Measurements from ENCODE around the gene ALDH1L1.

ALDH1L1 gene

GRCh38 chr3:126180477-126181397 is at the start of gene ALDH1L1:
TSS of gene ALDH1L1 (minus strand) at chr3:126180586. CDS start at chr3:126160979, 19,607 bp downstream.
- DNase-seq = peak; percentile 84

DNA sequence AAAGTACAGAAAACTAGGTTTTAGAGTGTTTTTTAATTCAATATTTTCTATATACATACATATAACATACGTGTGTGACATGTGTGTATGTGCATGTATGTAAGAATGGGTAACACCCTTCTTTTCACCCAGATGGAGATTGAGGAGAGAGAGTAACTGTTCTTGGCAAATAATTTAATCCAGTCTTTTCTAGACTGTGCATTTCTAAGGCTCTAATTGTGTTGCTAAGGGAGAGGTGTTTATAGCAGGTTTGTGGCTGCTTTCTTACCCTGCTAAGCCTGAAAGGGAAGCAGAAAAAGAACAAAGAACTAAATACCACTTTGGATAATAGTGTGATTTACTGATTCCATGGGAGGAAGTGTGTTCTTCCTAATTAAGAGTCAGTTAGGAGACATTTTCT is 46.0 kb upstream of the ALDH1L1 start:
- no peak for DNase-seq

GRCh38 chr3:126216416-126216815 is 36.0 kb upstream of the ALDH1L1 start:
- no peak for DNase-seq

GRCh38 chr3:126213379-126214028 is 33.1 kb upstream of the ALDH1L1 start:
- no peak for DNase-seq

DNA sequence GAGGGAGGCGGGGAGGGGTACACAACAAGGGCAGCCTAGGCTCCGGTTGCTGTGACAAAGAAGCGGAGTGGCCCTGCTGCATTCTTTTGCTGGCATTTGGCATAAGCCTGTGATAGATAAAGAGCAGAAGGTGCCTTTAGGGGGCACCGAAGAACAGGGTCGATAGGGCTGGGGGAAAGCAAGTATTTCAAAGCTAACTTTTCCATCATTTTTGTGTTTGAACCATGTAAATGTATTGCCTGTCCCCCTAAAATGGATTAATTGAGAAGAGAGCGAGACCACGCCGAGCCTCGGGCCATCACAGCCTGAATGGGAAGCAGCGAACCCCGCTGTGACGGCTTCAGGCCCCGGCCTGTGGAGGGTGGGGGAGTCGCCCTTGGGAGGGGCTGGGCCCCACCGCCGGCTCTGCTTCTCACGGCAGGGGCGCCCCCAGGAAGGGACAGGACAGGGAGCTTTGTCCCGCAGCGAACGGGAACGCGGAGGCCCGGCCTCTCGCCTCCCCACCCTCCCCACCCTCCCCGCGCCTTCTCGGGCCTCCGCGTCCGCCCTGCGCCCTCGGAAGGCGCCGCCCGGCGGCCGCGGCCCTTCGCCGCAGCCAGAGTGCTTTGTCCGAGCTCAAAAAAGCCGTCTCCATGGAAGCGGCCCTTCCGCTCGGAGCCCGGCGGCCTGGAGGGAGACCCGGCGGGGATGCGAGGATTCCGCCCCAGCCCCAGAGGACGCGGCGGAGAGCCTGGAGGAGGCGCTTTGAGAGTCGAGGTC is 32.4 kb upstream of the ALDH1L1 start:
- peak; percentile 92 for DNase-seq

GRCh38 chr3:126212250-126212619 is 31.8 kb upstream of the ALDH1L1 start:
- DNase-seq = no peak

- no peak for DNase-seq
Observed at GRCh38 chr3:126211569-126211968, 31.2 kb upstream of the ALDH1L1 start.

DNA sequence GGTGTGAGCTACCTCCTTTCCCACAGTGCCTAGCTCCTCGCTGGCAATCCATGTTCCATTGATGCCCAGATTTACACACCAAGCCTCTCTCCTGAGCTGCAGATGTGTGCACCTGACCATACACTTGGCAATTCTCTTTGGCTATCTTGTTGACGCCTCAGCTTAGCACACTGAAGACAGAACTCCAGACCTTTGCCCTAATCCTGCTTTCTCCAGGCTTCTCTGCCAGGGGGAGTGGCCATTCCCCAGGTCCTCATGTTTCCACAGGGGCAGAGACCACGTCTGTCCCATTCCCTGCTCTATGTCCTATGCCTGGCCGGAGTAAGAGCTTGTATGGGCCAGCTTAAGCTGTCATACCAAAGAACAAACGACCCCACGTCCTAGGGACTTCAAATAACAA is 30.2 kb upstream of the ALDH1L1 start:
- DNase-seq = no peak

DNA sequence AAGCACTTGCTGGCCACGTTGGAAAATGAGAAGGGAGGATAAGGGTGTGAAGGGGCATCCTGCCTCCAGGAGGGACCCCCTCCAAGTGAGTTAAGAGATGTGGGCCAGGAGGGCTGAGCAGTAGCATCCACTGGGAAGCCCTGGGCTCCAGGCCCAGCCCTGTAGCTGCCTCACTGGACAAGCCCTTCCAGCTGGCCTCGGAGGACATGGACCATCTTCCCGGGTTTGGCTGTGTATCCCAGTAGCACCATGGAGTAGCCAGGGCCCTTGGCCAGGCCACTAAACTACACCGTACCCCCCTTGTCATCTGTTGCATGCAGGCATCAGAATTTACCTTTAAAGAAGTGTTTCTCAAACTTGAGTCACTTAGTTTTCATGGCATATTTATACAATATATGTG is 29.4 kb upstream of the ALDH1L1 start:
- DNase-seq = no peak

DNA sequence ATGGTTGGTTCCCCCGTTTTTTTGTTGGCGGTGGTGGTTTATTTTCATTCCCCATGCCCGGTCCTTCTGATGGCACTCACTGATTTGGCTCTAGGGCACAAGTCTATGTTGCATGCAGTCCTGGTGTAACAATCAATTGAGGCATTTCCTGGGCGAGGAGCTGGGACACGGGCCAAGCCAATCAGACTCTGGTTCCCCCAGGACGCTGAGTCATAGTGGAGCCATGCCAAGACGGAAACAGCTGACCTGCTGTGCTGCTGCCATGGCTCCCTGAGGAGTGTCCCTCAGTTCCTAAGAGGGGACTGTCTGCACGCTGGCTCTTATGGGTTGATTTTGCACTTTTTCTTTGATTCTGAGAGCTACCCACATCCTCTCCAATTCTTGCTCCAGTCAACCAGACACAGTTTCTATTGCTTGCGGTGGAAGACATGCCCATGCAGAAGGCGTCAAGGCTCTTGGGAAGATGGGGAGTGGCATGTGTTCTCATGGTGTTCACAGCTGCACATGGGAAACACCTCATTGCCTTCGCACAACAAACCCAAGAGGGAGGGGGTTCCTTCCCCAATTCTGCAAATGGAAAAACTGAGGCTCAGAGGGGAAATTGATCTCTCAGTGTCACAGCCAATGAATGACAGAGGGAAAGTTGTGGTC is 28.3 kb upstream of the ALDH1L1 start:
- DNase-seq = no peak

- DNase-seq = no peak
Observed at GRCh38 chr3:126208182-126208581, 27.8 kb upstream of the ALDH1L1 start.

DNA sequence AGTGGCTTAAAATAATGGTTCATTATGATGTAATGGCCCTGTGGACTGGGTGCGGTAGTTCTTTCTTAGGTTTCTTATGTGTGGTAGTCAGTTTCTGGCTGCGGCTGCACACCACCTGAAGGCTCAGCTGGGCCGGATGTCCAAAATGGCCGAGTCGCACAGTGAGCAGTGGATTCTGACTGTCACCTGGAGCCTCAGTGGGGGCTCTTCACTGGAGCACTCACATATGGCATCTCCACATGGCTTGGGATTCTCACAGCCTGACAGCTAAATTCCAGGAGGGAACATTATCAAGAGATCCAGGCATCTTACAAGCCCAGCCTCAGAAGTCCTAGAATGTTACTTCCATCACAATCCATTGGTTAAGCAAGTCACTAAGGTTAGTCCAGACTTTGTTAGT is 26.8 kb upstream of the ALDH1L1 start:
- no peak for DNase-seq

DNA sequence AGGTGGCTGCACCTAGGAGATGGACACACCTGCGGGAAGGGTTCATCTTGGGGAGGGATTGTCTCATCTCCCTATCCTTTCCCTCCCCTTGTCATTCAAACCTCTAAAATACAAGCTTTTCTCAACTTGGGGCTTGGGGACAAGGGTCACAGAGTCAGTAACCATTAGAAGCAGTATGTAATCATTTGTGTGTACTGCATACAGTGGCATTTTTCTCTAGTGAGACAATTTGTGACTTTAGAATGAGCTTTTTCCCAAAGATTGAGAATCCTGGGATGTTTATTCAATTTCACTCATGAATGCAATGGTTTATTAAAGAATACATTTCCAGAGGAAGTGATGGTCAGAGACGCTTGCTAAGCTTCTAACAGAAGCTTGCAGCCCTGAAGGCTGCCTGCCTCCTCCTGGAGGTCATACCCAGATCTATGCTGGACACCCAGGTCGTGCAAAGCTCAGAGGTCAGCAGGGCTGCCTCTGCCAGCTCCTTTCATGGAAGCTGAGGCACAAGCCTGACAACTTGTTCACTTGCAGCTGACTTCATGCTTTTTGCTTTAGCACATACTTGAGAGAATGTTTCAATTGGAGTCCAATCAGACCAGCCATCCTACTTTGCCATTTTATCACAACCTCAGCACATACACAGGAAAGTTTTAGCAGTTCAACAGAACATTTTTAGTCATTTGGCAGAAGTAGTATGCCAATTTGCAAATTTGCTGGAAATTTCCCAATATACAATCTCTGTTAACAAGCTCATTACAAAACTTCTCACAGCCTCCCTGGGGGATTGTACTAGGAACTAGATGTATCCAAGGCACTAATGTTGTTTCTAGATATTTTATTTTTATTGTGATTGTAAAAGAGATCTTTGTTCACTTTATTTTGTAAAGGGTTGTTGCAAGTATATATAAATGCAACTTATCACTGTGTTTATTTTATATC is 25.6 kb upstream of the ALDH1L1 start:
- DNase-seq = no peak

GRCh38 chr3:126202680-126203079 is 22.3 kb upstream of the ALDH1L1 start:
- DNase-seq = no peak

DNA sequence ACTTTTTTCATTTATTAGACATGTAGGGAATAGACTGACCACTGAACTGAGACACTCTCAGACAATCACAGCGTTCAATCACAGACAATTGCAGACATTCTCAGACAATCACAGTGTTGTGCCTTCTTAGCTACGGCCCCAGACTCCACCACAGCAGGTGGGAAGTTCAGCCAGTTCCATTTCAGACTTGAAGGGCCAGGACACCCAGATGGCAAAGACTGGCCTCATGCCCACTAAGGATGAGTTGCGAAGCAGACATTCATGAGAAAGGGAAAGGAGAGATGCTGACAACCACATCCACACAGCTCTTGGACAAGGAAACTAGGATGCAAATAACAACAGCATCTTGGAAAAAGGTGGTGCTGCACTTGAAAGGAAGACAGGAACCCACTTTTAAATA is 21.9 kb upstream of the ALDH1L1 start:
- no peak for DNase-seq

- DNase-seq = no peak
Observed at GRCh38 chr3:126201168-126201567, 20.8 kb upstream of the ALDH1L1 start.

DNA sequence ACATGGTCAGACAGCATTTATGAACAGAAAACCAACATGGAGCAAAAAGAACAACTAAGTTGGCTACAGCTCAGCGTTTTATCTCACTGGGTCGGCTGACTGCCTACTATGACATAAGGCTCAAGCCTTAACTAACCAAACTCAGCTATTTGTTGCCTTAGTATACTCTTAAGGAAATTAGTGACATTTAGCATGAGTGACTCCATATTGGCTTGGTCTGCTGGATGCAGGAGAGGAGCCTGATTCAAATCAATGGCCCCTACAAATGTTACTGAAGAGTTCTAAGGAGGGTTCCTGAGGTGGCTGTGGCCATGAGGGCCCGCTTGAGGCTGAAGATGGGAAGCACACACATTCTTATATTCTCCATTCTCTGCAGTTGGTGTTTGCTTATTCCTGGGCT is 20.1 kb upstream of the ALDH1L1 start:
- DNase-seq = no peak

- DNase-seq = no peak
Observed at GRCh38 chr3:126199256-126199655, 18.9 kb upstream of the ALDH1L1 start.

GRCh38 chr3:126197854-126198584 is 17.6 kb upstream of the ALDH1L1 start:
- peak; percentile 58 for DNase-seq

DNA sequence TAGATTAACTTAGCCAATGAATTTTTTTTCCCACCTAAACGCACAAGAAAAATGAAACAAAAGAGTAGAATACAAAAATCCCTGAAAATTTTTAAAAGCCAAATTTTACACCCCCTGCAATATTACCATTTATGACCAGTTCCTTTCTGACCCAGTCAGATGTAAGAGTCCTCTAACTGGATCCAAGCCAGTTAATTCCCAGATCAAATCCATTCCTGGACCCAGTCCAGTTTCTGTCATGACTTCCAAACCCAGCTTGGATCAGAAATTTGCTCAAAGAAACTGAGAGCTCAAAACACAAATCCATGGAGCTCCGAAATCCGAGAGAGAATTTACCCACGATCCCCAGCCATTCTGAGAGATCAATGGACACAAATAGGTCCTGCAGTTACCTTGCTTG is 17.0 kb upstream of the ALDH1L1 start:
- no peak for DNase-seq

- DNase-seq = no peak
Observed at GRCh38 chr3:126194713-126195305, 14.4 kb upstream of the ALDH1L1 start.
